BE2C (cell line): ENCODE data around the gene HS6ST1.

Experiments used
- DNase-seq: peaks from one replicate; pipeline ENCODE4 v3.0.0-alpha.2; 2020
- H3K27me3 ChIP-seq: fragments of 250-450 bp; sonication (Bioruptor Pico); 2 replicates; pipeline ENCODE4 v1.5.1; 2020; ENCODE audit warnings: mild to moderate bottlenecking
- H3K36me3 ChIP-seq: fragments of 250-450 bp; sonication (Bioruptor Pico); 2 replicates; pipeline ENCODE4 v1.5.1; 2020; ENCODE audit warnings: mild to moderate bottlenecking
- H3K4me1 ChIP-seq: fragments of 250-450 bp; sonication (Bioruptor Pico); 2 replicates; pipeline ENCODE4 v1.5.1; 2020
- H3K4me3 ChIP-seq: 2 replicates; pipeline ENCODE4 v1.5.1; 2011; ENCODE audit warnings: low read depth, low read length
- H3K9me3 ChIP-seq: fragments of 250-450 bp; sonication (Bioruptor Pico); 2 replicates; pipeline ENCODE4 v1.5.1; 2020
- TF ChIP-seq, protein P1 (sequence below): IDR thresholded peaks from 2 replicates; pipeline ENCODE4 v1.5.1; 2012; ENCODE audit warnings: mild to moderate bottlenecking, low read depth, low read length

HS6ST1 gene

DNA sequence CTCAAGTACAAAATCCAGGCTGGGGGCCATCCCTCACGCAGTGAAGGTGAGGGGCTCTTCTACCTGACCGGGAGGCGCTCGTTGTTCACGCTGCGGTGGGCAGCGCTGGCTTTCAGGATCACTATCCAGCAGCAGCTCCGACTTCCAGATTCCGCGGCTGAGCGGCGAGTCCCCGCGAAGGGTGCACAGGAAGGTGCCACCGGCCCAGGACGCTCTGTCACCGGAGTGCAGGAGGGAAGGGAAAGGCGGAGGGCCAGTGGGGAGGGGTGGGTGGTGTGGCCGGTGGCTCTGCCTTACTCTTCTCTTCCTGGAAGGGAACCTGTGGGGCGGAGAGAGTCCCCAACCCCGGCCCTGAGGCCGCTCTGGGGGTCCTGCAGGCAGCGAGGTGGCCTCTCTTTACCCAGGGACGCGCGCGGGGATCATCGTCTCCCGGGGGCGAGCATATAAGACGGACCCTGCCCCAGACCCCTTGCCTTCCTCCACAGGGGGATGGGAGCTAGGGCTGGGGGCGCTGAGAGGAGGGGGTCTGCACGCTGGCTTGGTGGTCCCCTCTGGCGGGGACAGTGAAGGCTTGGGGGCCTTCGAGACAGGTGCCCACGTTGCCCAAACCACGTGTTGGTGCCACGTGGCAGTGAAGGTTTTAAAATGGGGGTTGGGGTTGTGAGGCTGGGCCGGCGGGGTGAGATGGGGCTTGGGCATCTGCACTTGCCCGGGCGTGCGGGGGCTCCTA is 26.9 kb upstream of the HS6ST1 start:
- Histone ChIP-seq H3K4me1 (no peaks in the 10 kb centered on the region; the same call in 1 of the 2 replicates), H3K9me3 (no peaks in the 10 kb centered on the region), H3K36me3 (no peaks in the 10 kb centered on the region), H3K4me3 (no peak overlapping the region), H3K27me3 (no peaks in the 10 kb centered on the region)
- DNase-seq = no peak
- TF ChIP-seq, protein P1, sequence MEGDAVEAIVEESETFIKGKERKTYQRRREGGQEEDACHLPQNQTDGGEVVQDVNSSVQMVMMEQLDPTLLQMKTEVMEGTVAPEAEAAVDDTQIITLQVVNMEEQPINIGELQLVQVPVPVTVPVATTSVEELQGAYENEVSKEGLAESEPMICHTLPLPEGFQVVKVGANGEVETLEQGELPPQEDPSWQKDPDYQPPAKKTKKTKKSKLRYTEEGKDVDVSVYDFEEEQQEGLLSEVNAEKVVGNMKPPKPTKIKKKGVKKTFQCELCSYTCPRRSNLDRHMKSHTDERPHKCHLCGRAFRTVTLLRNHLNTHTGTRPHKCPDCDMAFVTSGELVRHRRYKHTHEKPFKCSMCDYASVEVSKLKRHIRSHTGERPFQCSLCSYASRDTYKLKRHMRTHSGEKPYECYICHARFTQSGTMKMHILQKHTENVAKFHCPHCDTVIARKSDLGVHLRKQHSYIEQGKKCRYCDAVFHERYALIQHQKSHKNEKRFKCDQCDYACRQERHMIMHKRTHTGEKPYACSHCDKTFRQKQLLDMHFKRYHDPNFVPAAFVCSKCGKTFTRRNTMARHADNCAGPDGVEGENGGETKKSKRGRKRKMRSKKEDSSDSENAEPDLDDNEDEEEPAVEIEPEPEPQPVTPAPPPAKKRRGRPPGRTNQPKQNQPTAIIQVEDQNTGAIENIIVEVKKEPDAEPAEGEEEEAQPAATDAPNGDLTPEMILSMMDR = no peak

DNA sequence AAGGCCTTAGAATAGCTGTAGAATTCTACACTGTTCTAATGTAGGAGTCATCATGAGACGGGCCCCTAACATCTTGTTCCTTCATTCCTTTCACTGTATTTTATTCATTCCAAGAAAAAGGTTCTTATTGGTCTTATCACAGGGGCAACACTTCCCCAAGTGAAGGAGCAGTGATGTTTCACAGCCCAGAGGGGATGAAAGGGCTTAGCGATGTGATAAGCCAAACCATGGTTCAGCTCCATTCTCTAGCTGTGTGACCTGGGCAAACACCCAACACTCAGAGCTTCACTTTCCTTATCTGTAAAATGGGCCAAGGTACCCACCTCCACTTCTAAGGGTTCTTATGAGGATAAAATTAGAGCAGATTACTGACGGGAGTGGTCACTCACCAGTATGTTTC is 25.4 kb upstream of the HS6ST1 start:
- Histone ChIP-seq H3K4me1 (no peaks in the 10 kb centered on the region; the same call in 1 of the 2 replicates), H3K9me3 (no peaks in the 10 kb centered on the region), H3K36me3 (no peaks in the 10 kb centered on the region), H3K27me3 (no peaks in the 10 kb centered on the region), H3K4me3 (no peak overlapping the region)
- TF ChIP-seq, protein P1 = no peak
- DNase-seq = no peak

DNA sequence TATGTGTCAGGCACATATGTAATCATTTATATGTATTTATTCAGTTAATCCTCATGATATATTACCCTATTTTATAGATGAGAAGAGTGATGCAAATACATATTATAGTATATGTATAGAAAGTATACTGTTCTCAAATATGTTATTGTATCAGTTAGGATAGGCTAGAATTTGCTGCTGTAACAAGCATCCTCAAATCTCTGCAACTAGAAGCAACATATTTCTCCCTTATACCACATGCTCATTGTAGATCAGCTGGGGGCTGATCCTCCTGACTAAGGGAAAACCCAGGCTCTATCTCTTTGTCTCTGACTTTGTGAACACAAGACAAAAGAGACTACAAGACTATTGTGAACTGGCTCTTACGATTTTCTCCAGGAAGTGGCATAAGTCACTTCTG is 24.8 kb upstream of the HS6ST1 start:
- no peaks in the 10 kb centered on the region for H3K9me3 ChIP-seq
- H3K4me3 ChIP-seq = no peak overlapping the region
- no peaks in the 10 kb centered on the region; the same call in 1 of the 2 replicates for H3K4me1 ChIP-seq
- TF ChIP-seq, protein P1 = no peak
- no peaks in the 10 kb centered on the region for H3K36me3 ChIP-seq
- DNase-seq = no peak
- no peaks in the 10 kb centered on the region for H3K27me3 ChIP-seq

DNA sequence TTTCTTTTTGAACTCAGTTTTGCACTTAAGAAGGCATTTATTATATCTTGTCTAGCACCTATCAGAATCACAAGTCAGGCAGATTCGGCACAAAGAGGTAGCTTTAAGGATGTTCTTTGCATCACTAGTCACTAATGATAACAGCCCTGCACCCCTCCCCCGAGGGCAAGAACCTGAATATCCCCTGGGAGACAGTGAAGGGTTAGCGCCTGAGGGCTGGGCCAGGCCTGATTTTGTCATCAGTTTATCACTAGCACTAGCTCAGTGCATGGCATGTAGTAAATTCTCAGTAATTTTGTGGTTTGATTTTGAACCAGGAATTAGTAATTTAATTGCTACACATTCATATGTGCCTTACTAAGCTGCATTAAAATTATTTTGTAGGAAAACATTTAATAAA is 23.9 kb upstream of the HS6ST1 start:
- no peaks in the 10 kb centered on the region for H3K9me3 ChIP-seq
- H3K4me1 ChIP-seq = no peaks in the 10 kb centered on the region
- H3K4me3 ChIP-seq = no peak overlapping the region
- no peak for DNase-seq
- TF ChIP-seq, protein P1 = no peak
- no peaks in the 10 kb centered on the region for H3K27me3 ChIP-seq
- H3K36me3 ChIP-seq = no peaks in the 10 kb centered on the region

DNA sequence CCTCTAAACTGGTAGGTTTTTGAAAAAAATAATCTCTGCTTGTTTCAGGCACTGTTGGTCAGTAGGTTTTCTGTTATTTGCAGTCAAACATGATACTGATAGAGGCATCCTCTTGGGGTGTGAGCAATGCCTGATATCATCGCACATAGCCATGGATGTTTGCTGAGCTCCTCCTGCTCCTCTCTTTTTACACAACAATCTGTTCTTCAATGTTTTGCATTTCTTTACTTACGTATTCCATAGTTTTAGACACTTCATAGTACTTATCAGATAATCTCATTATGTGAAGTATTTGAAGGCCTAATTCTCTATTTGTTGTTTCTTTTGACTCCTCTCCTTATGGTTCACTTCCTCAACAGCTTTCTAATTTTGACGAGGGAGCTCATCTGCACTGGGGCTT is 23.0 kb upstream of the HS6ST1 start:
- TF ChIP-seq, protein P1 = no peak
- no peaks in the 10 kb centered on the region for H3K9me3 ChIP-seq
- H3K36me3 ChIP-seq = no peaks in the 10 kb centered on the region
- no peak for DNase-seq
- no peaks in the 10 kb centered on the region for H3K27me3 ChIP-seq
- H3K4me3 ChIP-seq = no peak overlapping the region
- no peaks in the 10 kb centered on the region for H3K4me1 ChIP-seq

DNA sequence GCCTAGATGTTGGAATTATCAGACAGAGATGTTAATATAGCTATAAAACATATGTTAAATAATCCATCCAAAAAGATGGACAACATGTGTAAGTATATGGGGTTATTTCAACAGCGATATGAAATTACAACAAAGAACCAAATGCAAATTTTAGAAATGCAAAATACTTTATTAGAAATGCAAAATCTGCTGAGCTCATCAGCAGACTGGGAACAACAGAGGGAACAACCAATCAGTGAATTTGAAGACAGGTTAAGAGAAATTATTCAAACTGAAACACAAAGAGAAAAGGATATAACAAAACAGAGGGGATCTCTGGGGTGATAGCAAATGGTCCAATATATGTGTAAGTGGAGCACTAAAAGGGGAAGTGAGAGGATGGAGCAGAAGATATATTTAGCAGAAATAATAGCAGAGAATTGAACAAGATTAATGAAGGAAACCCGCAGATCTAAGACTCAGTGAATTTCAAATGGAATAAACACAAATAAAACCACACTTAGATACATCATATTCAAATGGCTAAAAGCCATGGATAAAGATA is 13.5 kb upstream of the HS6ST1 start:
- TF ChIP-seq, protein P1 = no peak
- H3K4me3 ChIP-seq = no peak overlapping the region

More for the DNA sequence above, 13.5 kb upstream of the HS6ST1 start:
- no peaks in the 10 kb centered on the region for H3K9me3 ChIP-seq
- no peaks in the 10 kb centered on the region for H3K4me1 ChIP-seq
- no peaks in the 10 kb centered on the region for H3K27me3 ChIP-seq
- no peaks in the 10 kb centered on the region for H3K36me3 ChIP-seq
- no peak for DNase-seq
